Left ventricle myocardium inferior (tissue), 1 donor: ENCODE data around the gene AP3D1. TPM values are rescaled to one million over a fixed set of nuclear protein-coding genes. Genes with fewer than 3 reads are reported as not detected.

Experiments
- DNase-seq: peaks from one replicate; pipeline ENCODE4 v3.0.0-alpha.2; 2020
- H3K27ac ChIP-seq: fragments of 200-600 bp; replicated peaks from 2 replicates; pipeline ENCODE4 v1.8.0; 2021
- H3K27me3 ChIP-seq: fragments of 200-600 bp; 2 replicates; pipeline ENCODE4 v1.8.0; 2021; ENCODE audit warnings: low read depth
- H3K36me3 ChIP-seq: fragments of 200-600 bp; 2 replicates; pipeline ENCODE4 v1.8.0; 2021
- H3K4me1 ChIP-seq: fragments of 200-600 bp; 2 replicates; pipeline ENCODE4 v1.8.0; 2021
- H3K4me3 ChIP-seq: fragments of 200-600 bp; 2 replicates; pipeline ENCODE4 v1.8.0; 2021; ENCODE audit warnings: mild to moderate bottlenecking, moderate library complexity
- H3K9me3 ChIP-seq: fragments of 200-600 bp; replicated peaks from 2 replicates; pipeline ENCODE4 v1.8.0; 2021
- CTCF ChIP-seq: fragments of 200-600 bp; IDR thresholded peaks from 2 replicates; pipeline ENCODE4 v1.8.0; 2021; ENCODE audit warnings: antibody characterized with exemption, mild to moderate bottlenecking, borderline replicate concordance
- intact Hi-C: fragments of 100-400 bp; cut with micrococcal nuclease; formaldehyde crosslinking; loops from one replicate; pipeline ENCODE4 v1.11.0; 2022
- total RNA-seq: library from RNA; stranded (reverse); fragmentation: NEBNext Ultra II Directional; extraction: Animal tissue kit (Norgen Biotek cat#: 25700); gene quantifications from one replicate; pipeline ENCODE4 v1.2.1, GENCODE V29; 2021
- donor health status: DM: no; HTN: yes; CAD: no; lungs with severe emphysema.

Gene AP3D1
- total RNA-seq, 1 donor from 2014 or later, result 75.4 TPM

- TF ChIP-seq CTCF, result no peak
- DNase-seq, result peak; percentile 97
- Histone ChIP-seq H3K4me3 (peak overlapping the region; percentile 44), H3K27ac (peak overlapping the region; percentile 92), H3K4me1 (peaks cover 98% of the 10 kb centered on the region), H3K9me3 (no peaks in the 10 kb centered on the region), H3K27me3 (no peaks in the 10 kb centered on the region), H3K36me3 (peaks cover 3% of the 10 kb centered on the region)
- intact Hi-C loops, result no loop called here
Measured at GRCh38 chr19:2168619-2169424, 17.5 kb upstream of the AP3D1 start.

DNA sequence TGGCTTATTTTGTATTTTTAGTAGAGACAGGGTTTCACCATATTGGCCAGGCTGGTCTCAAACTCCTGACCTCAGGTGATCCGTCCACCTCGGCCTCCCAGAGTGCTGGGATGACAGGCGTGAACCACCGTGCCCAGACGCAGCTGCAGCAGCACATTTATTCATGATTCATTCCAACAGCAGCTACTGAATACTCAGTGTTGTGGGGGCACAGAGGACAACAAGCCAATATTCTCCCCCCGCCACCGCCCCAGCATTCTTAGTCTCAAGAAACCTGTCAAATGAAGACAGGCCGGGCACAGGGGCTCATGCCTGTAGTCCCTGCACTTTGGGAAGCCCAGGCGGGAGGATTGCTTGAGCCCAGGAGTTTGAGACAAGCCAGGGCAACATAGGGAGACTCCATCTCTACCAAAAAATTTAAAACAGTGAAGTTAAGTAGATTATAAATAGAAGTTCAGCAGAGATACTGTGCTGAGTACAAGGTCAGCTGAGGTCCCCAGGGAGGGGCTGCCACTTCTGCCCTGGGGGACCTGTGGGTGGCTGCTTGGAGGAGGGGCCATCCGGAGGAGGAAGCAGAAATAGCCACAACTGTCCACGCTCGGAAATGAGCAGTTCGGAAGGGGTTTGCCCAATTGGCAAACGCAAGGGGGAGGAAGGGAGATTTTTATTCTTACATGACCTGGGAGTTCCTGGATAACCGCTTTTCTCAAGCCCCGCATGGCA, 16.7 kb upstream of the AP3D1 start:
- H3K4me3 ChIP-seq, result peak overlapping the region; percentile 44
- H3K4me1 ChIP-seq, result peaks cover 94% of the 10 kb centered on the region
- H3K36me3 ChIP-seq, result no peaks in the 10 kb centered on the region
- TF ChIP-seq CTCF, result no peak
- H3K9me3 ChIP-seq, result no peaks in the 10 kb centered on the region
- intact Hi-C loops, result no loop called here
- DNase-seq, result peak; percentile 81
- peak overlapping the region; percentile 92 for H3K27ac ChIP-seq
- no peaks in the 10 kb centered on the region for H3K27me3 ChIP-seq

GRCh38 chr19:2166741-2167738, 15.7 kb upstream of the AP3D1 start:
- H3K27me3 ChIP-seq, result no peaks in the 10 kb centered on the region
- peak; percentile 86 for DNase-seq
- no peaks in the 10 kb centered on the region for H3K36me3 ChIP-seq
- peak overlapping the region; percentile 44 for H3K4me3 ChIP-seq
- peaks cover 89% of the 10 kb centered on the region for H3K4me1 ChIP-seq
- intact Hi-C loops, result no loop called here
- TF ChIP-seq CTCF, result no peak
- H3K27ac ChIP-seq, result peak overlapping the region; percentile 92
- H3K9me3 ChIP-seq, result no peaks in the 10 kb centered on the region

DNA sequence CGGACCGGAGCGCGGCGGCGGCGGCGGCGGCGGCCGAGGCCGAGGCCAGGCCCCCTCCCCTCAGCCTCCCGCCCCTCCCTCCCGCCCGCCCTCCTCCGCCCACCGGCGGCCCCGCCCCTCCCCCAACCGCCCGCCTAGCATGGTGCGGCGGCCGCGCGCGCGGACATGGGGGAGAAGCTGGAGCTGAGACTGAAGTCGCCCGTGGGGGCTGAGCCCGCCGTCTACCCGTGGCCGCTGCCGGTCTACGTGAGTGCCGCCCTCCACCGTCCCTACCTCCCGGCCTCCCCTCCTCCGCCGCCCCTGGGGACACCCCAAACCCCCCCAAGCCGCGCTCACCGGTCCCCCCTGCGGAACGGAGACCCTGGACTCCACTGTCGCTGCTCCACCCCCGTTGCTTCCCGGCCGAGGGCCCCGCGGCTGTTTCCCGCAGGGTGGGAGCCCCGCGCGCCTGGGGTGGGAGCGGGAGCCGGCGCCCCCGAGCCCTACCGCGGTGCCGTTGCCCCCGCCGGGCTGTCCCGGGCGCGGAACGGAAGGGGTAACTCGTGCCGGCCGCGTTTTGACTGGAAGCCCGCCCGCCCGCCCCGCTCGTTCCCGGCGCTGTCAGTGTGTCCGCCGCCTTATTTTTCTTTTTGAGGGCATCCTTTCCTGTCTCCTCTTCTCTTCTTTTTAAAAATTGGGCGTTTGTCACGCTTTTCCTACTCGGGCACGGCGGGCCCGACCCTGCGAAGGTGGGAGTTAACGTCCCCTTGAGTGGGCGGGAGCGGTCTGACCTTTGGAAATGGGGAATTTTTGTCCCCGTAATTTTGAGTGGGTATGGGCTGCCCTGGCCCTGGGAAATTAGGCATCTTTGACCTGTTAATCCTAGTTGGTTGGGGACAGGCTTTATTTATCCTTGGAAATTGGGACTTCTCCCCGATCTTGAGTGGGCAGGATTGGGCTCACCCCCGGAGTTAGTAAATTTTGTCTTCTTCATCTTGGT, 12.9 kb upstream of the AP3D1 start:
- H3K27ac ChIP-seq, result peak overlapping the region; percentile 98
- H3K9me3 ChIP-seq, result no peaks in the 10 kb centered on the region
- DNase-seq, result no peak
- intact Hi-C loops, result no loop called here
- no peak for TF ChIP-seq CTCF
- H3K4me3 ChIP-seq, result peak overlapping the region; percentile 98
- H3K27me3 ChIP-seq, result no peaks in the 10 kb centered on the region
- no peaks in the 10 kb centered on the region for H3K36me3 ChIP-seq
- peaks cover 61% of the 10 kb centered on the region for H3K4me1 ChIP-seq
